GM19240 (cell line): Measurements from ENCODE around the gene RHEB.
A peak's percentile ranks its signal among the peaks of the same experiment; 100 is the strongest.
"Not testable (repeated sequence)": the region's sequence is repeated elsewhere in the genome, so short reads cannot be mapped to it uniquely, and the experiment has no call there.

Experiments
- DNase-seq: peaks from one replicate; pipeline ENCODE4 v3.0.0; 2011; ENCODE audit warnings: low spot score; ENCODE audit not compliant: insufficient read length

The RHEB gene, protein sequence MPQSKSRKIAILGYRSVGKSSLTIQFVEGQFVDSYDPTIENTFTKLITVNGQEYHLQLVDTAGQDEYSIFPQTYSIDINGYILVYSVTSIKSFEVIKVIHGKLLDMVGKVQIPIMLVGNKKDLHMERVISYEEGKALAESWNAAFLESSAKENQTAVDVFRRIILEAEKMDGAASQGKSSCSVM

DNA sequence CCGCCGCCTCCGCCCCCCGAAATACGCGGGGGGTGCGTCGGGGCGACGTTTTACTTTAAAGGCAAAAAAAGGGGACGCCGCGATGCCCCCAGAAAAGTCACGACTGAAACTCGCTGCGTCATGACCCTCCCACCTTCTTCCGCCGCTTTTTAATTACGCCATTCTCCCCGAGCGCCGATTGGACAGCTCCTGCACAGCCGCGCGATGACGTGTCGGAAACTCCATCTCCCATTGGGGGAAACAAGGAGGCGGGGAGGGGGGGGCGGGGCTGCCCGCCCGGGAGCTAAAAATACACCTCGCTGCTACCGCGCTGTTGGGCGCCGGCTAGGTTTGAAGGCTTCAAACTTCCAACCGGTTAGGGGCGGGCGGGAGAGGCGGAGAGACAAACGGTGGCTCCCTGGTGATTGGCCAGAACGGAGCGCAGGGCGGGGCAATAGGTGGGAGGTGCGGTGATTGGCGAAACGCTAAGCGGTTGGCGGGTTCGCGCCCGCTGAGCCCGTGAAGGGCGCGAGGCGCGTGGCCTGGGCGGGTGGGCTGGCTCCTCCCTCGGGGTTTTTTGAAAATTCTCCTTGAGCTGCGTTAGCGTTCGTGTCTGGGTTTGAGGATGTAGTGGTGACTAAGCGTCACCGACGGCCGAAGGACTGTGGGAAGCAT lies at the start of gene RHEB:
Gene RHEB, minus strand, starts transcription at position 131 of the 654 bp plus-strand sequence. CDS start 384 bp downstream, outside the sequence.
- peak; percentile 79 for DNase-seq

- DNase-seq: no peak
Observed at GRCh38 chr7:151566897-151567320, 47.2 kb upstream of the RHEB start.

GRCh38 chr7:151565541-151565940 lies 45.8 kb upstream of the RHEB start:
- DNase-seq: no peak

- no peak for DNase-seq
Observed at GRCh38 chr7:151560243-151560642, 40.5 kb upstream of the RHEB start.

DNA sequence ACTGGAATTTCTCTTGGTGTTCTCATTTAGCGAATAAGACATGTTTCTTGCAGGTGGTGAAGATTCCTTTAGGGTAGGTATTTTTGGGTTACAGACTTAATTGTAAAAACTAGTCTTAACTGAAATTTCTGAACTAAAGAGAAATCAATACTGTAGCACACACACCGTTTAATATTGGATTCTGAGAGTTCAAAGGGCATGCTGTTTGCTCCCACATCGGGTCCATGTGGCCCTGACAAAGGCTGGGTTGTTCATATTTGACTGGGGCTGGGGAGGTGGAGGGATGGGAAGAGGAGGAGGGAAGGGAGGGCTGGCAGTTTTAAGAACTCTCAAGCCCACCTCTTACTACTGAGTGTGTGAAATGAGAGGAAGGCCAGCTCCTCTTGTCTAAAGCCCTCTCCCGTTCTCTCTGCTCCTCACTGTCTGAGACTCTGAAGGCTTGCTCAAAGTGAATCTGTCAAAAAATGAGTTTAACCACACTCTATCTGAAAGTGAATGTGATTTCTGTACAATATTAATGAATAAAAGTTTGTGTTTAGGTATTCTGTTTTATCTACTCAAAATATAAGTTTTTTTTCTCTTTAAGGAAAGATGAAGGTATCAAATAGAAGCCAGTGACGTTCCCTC lies 40.0 kb upstream of the RHEB start:
- DNase-seq: no peak

GRCh38 chr7:151558575-151558974 lies 38.9 kb upstream of the RHEB start:
- no peak for DNase-seq

DNA sequence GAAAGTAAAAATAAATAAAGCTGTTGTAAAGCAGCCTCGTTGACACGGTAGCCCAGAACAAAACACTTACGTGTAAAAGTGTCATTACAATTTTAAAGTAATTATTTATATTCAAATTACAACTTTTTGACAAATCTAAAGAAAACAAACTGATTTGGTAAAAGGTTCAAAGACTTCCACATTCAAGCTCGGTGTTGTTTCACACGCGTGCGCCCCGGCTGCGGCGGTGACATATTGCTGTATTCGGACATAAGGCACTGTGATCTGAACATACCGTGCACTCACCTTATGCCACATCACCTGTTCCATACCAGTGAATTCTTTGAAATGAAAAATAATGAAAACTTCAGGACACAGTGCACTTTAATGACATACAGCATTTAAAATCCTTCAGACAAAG lies 36.9 kb upstream of the RHEB start:
- DNase-seq: no peak

GRCh38 chr7:151553356-151553755 lies 33.7 kb upstream of the RHEB start:
- no peak for DNase-seq

GRCh38 chr7:151552352-151553028 lies 32.8 kb upstream of the RHEB start:
- no peak for DNase-seq

DNA sequence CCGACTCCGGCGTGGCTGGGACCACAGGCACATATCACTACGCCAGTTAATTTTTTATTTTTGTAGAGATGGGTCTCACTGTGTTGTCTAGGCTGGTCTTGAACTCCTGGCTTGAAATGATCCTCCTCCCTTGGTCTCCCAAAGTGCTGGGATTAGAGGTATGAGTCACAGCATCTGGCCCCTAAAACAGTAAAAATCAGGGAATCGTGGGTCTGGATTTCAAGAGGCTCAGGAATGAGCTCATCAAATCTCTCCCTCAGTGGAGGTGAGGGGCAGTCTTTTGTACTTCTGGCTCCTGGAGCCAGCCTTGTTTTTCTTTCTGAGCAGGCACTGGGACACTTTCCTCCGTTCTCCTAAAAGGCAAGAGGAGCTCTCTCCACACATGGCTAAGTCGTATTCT lies 32.1 kb upstream of the RHEB start:
- DNase-seq: no peak

- DNase-seq: no peak
Observed at GRCh38 chr7:151550656-151551286, 31.1 kb upstream of the RHEB start.

DNA sequence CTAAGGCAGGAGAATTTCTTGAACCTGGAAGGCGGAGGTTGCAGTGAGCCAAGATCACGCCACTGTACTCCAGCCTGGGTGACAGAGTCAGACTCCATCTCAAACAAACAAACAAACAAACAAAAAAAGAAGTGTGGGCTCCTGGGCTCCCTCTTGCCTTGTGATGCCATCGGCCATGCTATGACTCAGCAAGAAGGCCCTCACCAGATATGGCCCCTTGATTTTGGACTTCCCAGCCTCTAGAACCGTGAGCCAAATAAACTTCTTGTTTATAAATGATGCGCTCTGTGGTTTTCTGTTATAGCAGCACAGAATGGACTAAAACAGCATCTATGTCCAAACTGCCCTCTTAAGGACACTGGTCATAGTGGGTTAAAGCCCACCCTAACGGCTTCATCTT lies 29.9 kb upstream of the RHEB start:
- no peak for DNase-seq

GRCh38 chr7:151549083-151549482 lies 29.4 kb upstream of the RHEB start:
- no peak for DNase-seq

DNA sequence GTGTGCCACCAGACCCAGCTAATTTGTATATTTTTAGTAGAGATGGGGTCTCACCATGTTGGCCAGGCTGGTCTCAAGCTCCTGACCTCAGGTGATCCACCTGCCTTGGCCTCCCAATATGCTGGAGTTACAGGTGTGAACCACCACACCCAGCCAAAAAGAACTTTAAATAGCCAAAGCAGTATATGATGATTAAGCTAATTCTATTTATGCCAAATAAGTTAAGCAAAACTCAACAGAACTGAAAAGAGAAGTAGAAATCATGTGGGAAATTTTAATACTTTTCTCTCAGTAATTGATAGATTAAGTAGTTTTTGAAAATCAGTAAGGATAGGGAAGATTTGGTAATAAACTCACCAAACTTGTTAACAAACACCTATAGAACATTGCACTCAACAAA lies 24.5 kb upstream of the RHEB start:
- DNase-seq: no peak

DNA sequence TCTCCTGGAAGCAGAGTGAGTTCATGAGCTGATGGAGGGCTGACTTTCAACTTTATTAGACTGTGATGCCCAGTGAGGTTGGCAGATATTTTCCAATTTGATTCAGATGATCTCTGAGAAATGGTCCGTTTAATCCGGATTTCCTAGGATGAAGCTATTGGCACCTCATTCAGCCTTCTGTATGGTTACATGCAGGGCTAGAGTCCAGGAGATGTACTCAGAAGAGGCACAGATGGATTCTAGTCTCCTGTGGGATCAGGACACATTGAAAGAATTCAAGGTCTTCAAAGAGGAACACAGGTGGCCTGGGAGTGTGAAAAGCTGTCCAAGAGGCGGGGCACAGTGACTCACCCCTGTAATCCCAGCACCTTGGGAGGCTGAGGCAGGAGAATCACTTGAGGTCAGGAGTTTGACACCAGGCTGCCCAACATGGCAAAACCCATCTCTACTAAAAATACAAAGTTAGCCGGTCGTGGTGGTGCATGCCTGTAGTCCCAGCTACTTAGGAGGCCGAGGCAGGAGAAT lies 23.0 kb upstream of the RHEB start:
- no peak for DNase-seq

GRCh38 chr7:151541709-151542499 lies 22.2 kb upstream of the RHEB start:
- no peak for DNase-seq

- DNase-seq: no peak
Observed at GRCh38 chr7:151540146-151540545, 20.5 kb upstream of the RHEB start.

- no peak for DNase-seq
Observed at GRCh38 chr7:151539088-151539671, 19.5 kb upstream of the RHEB start.

DNA sequence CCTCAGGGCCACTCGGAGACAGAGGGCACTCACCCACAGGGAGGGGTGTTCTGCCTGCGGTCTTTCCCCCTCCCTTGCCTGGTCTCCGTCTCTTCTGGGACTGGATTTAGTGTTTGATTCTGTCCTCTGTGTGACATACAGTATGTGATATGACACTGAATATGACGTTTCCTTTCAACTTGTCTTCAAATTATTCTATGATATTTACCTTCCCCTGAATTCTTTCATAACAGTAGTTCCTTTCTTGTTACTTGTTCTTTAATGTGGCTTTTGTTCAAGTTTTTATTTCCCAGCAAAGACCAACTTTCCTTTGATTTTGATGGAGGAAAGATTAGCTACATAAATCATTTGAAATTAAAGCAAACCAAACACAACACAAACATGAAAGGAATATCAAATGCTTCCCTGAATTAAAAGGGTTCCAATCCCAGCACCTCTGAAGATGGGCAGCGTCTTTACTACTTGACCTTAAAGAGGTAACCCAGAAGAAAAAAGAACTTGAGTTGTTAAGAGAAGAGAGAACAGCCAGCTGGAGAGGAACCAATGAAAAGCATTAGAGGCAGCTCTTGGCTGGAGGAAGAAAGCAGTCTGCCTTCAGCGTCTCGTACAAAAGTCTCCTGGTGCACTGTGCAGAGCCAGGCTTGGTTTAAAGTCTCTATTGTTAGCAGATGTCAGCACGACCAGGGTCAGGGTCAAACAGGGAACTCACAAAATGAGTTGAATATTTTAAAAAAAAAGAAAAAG lies 18.3 kb upstream of the RHEB start:
- DNase-seq: no peak

- DNase-seq: not testable (repeated sequence)
Observed at GRCh38 chr7:151536178-151536577, 16.5 kb upstream of the RHEB start.
